ENCODE results near the gene ZNF652.
"Not testable (repeated sequence)": the region's sequence is repeated elsewhere in the genome, so short reads cannot be mapped to it uniquely, and the experiment has no call there.

GRCh38 chr17:49365126-49365525 is 3.1 kb upstream of the ZNF652 start:
- TF ChIP-seq CTCF (IDR thresholded peaks at IDR 0.05; ENCODE audit: insufficient read depth, low read length, poor library complexity, severe bottlenecking); EZH2phosphoT487 (conservative IDR thresholded peaks at IDR 0.05; ENCODE audit: low read length): not testable (repeated sequence)
